Caco-2 (cell line): ENCODE data around the gene HEPN1. TPM values are rescaled to one million over a fixed set of nuclear protein-coding genes. Genes with fewer than 3 reads are reported as not detected.

Experiments
- BruUV-seq: library from RNA; stranded (reverse); fragments of 400-500 nt; replicated peaks from 2 replicates; lab custom pipeline; 2021; lab: Mats Ljungman, UMichigan
- CTCF ChIA-PET: fragments of 300-600 bp; sonication (Branson Sonifier 250); formaldehyde crosslinking; loops from one replicate; lab custom pipeline; 2022; ENCODE audit warnings: antibody characterized with exemption; lab: Charles Lee
- POLR2A ChIA-PET: fragments of 300-600 bp; sonication (Branson Sonifier 250); formaldehyde crosslinking; loops from one replicate; lab custom pipeline; 2022; ENCODE audit warnings: antibody characterized with exemption; lab: Charles Lee
- DNase-seq, 2 experiments: peaks; one replicate each; pipeline versions ENCODE4 v3.0.0 to v3.0.0-alpha.2; 2020 to 2022
- H3K27me3 ChIP-seq: replicated peaks from 2 replicates; pipeline ENCODE4 v1.6.0; 2011; ENCODE audit warnings: low read length; ENCODE audit not compliant: control insufficient read depth, insufficient read depth
- H3K36me3 ChIP-seq: 2 replicates; pipeline ENCODE4 v1.5.1; 2011; ENCODE audit warnings: low read length; ENCODE audit not compliant: control insufficient read depth, insufficient read depth
- H3K4me1 ChIP-seq: fragments of 250-450 bp; sonication (Bioruptor Pico); 2 replicates; pipeline ENCODE4 v1.5.1; 2020; ENCODE audit warnings: mild to moderate bottlenecking
- H3K4me3 ChIP-seq: 2 replicates; pipeline ENCODE4 v1.5.1; 2011; ENCODE audit warnings: low read depth, mild to moderate bottlenecking, control low read depth, low read length
- H3K9me3 ChIP-seq: fragments of 250-450 bp; sonication (Bioruptor Pico); 2 replicates; pipeline ENCODE4 v1.5.1; 2020; ENCODE audit warnings: mild to moderate bottlenecking, moderate library complexity
- H3K27ac Mint-ChIP-seq: one replicate; pipeline ENCODE4 v1.8.0; 2022; ENCODE audit warnings: mixed read lengths; ENCODE audit not compliant: unreplicated experiment
- H3K27me3 Mint-ChIP-seq: one replicate; pipeline ENCODE4 v1.8.0; 2022; ENCODE audit warnings: mixed read lengths; ENCODE audit not compliant: insufficient read depth, unreplicated experiment
- H3K36me3 Mint-ChIP-seq: one replicate; pipeline ENCODE4 v1.8.0; 2022; ENCODE audit warnings: mild to moderate bottlenecking, mixed read lengths; ENCODE audit not compliant: insufficient read depth, unreplicated experiment
- H3K4me1 Mint-ChIP-seq: one replicate; pipeline ENCODE4 v1.8.0; 2022; ENCODE audit warnings: low read depth, mixed read lengths; ENCODE audit not compliant: unreplicated experiment
- H3K4me3 Mint-ChIP-seq: one replicate; pipeline ENCODE4 v1.8.0; 2022; ENCODE audit warnings: mild to moderate bottlenecking, moderate library complexity, mixed read lengths; ENCODE audit not compliant: unreplicated experiment
- H3K9me3 Mint-ChIP-seq: one replicate; pipeline ENCODE4 v1.8.0; 2022; ENCODE audit warnings: mixed read lengths; ENCODE audit not compliant: unreplicated experiment
- CTCF ChIP-seq, 2 experiments: fragments of 200-600 bp in 1 of 2; IDR thresholded peaks; 1 replicate in 1 of 2; 2 replicates in 1 of 2; pipeline versions ENCODE4 v1.5.1 to v1.8.0; 2011 to 2022; ENCODE audit warnings: antibody characterized with exemption in 1 of 2, control low read depth in 1 of 2, inconsistent platforms in 1 of 2, low read depth in 1 of 2, low read length in 1 of 2, mild to moderate bottlenecking in 1 of 2, moderate library complexity in 1 of 2; ENCODE audit not compliant: insufficient read depth in 1 of 2, severe bottlenecking in 1 of 2, unreplicated experiment in 1 of 2
- intact Hi-C: fragments of 100-400 bp; cut with micrococcal nuclease; formaldehyde crosslinking; loops from one replicate; pipeline ENCODE4 v1.10.0; 2022; ENCODE audit not compliant: unreplicated experiment
- total RNA-seq: library from RNA; stranded (reverse); gene quantifications from 2 replicates; pipeline ENCODE4 v1.2.3, GENCODE V29; 2022

The HEPN1 gene
- total RNA-seq, 1 experiment from 2014 or later = not detected

GRCh38 chr11:124923296-124923695 lies 4.2 kb downstream of the HEPN1 start:
- H3K27me3 ChIP-seq = no peaks in the 10 kb centered on the region
- BruUV-seq = no TSS peak
- Mint-ChIP-seq H3K4me1 (no peaks in the 10 kb centered on the region), H3K9me3 (no peaks in the 10 kb centered on the region), H3K27me3 (peaks cover 31% of the 10 kb centered on the region), H3K36me3 (no peaks in the 10 kb centered on the region), H3K4me3 (no peak overlapping the region), H3K27ac (no peak overlapping the region)
- no peaks in the 10 kb centered on the region for H3K36me3 ChIP-seq
- TF ChIP-seq CTCF (IDR thresholded peaks at IDR 0.05; ENCODE audit: insufficient read depth in 1 of 2, low read depth in 1 of 2, low read length in 1 of 2, severe bottlenecking in 1 of 2, unreplicated experiment in 1 of 2) = no peak
- intact Hi-C loops = no loop called here
- no peaks in the 10 kb centered on the region for H3K4me1 ChIP-seq
- CTCF ChIA-PET = no interaction called here
- DNase-seq = no peak
- POLR2A ChIA-PET = no interaction called here
- no peak overlapping the region for H3K4me3 ChIP-seq
- no peaks in the 10 kb centered on the region for H3K9me3 ChIP-seq

GRCh38 chr11:124928942-124929665 lies 10.1 kb downstream of the HEPN1 start:
- H3K27me3 Mint-ChIP-seq = peaks cover 16% of the 10 kb centered on the region
- no peak overlapping the region for H3K27ac Mint-ChIP-seq
- H3K36me3 Mint-ChIP-seq = no peaks in the 10 kb centered on the region
- ChIA-PET CTCF (no interaction called here), POLR2A (no interaction called here)
- no peaks in the 10 kb centered on the region for H3K27me3 ChIP-seq
- no peaks in the 10 kb centered on the region for H3K4me1 Mint-ChIP-seq
- H3K4me3 Mint-ChIP-seq = no peak overlapping the region
- no peak for DNase-seq
- H3K4me1 ChIP-seq = peaks cover under 1% of the 10 kb centered on the region; the same call in 1 of the 2 replicates
- no peaks in the 10 kb centered on the region for H3K9me3 Mint-ChIP-seq
- no peaks in the 10 kb centered on the region for H3K36me3 ChIP-seq
- no peak overlapping the region for H3K4me3 ChIP-seq
- BruUV-seq = no TSS peak
- intact Hi-C loops = no loop called here
- TF ChIP-seq CTCF (IDR thresholded peaks at IDR 0.05; ENCODE audit: insufficient read depth in 1 of 2, low read depth in 1 of 2, low read length in 1 of 2, severe bottlenecking in 1 of 2, unreplicated experiment in 1 of 2) = no peak
- no peaks in the 10 kb centered on the region for H3K9me3 ChIP-seq

GRCh38 chr11:124930799-124931198 lies 11.7 kb downstream of the HEPN1 start:
- Histone ChIP-seq H3K27me3 (no peaks in the 10 kb centered on the region), H3K4me1 (peaks cover 13% of the 10 kb centered on the region), H3K4me3 (no peak overlapping the region), H3K36me3 (no peaks in the 10 kb centered on the region), H3K9me3 (no peaks in the 10 kb centered on the region)
- no TSS peak for BruUV-seq
- no peaks in the 10 kb centered on the region for H3K4me1 Mint-ChIP-seq
- ChIA-PET CTCF (no interaction called here), POLR2A (no interaction called here)
- H3K27ac Mint-ChIP-seq = no peak overlapping the region
- TF ChIP-seq CTCF (IDR thresholded peaks at IDR 0.05; ENCODE audit: insufficient read depth in 1 of 2, low read depth in 1 of 2, low read length in 1 of 2, severe bottlenecking in 1 of 2, unreplicated experiment in 1 of 2) = no peak
- no peak for DNase-seq
- no peaks in the 10 kb centered on the region for H3K9me3 Mint-ChIP-seq
- H3K4me3 Mint-ChIP-seq = no peak overlapping the region
- intact Hi-C loops = no loop called here
- peaks cover 7% of the 10 kb centered on the region for H3K27me3 Mint-ChIP-seq
- no peaks in the 10 kb centered on the region for H3K36me3 Mint-ChIP-seq
